Thoracic aorta (tissue), 2 donors: ENCODE results near the gene CELA3A. TPM values are rescaled to one million over a fixed set of nuclear protein-coding genes. Genes with fewer than 3 reads are reported as not detected.

Experiments
- ATAC-seq: fragments of 150-250 bp; one replicate; pipeline ENCODE4 v1.8.0; 2017; ENCODE audit warnings: low read depth; ENCODE audit not compliant: insufficient number of reproducible peaks, low FRiP score
- DNase-seq: peaks from one replicate; pipeline ENCODE4 v3.0.0-alpha.2; 2020; ENCODE audit warnings: low spot score
- H3K27ac ChIP-seq, 2 donors: fragments of 200-600 bp; sonication (generic); 1 replicate in 1 of 2; 2 replicates in 1 of 2; pipeline ENCODE4 v1.5.1; 2016; ENCODE audit warnings: mild to moderate bottlenecking in 2 of 2, moderate library complexity in 2 of 2
- H3K27me3 ChIP-seq: fragments of 200-600 bp; sonication (generic); replicated peaks from 2 replicates; pipeline ENCODE4 v1.6.0; 2016; ENCODE audit warnings: mild to moderate bottlenecking; ENCODE audit not compliant: insufficient read depth
- H3K36me3 ChIP-seq: fragments of 200-600 bp; sonication (generic); one replicate; pipeline ENCODE4 v1.5.1; 2016
- H3K4me1 ChIP-seq, 2 donors: fragments of 200-600 bp; sonication (generic); 1 replicate in 1 of 2; 2 replicates in 1 of 2; pipeline versions ENCODE4 v1.5.1 to v1.6.0; 2016; ENCODE audit warnings: low read depth in 2 of 2, mild to moderate bottlenecking in 1 of 2; ENCODE audit not compliant: control insufficient read depth in 1 of 2
- H3K4me3 ChIP-seq: fragments of 200-600 bp; sonication (generic); 2 replicates; pipeline ENCODE4 v1.5.1; 2016; ENCODE audit warnings: mild to moderate bottlenecking
- H3K9me3 ChIP-seq: fragments of 200-600 bp; sonication (generic); 2 replicates; pipeline ENCODE4 v1.5.1; 2016
- CTCF ChIP-seq: fragments of 200-600 bp; sonication (generic); IDR thresholded peaks from one replicate; pipeline ENCODE4 v1.5.1; 2019; ENCODE audit warnings: antibody characterized with exemption
- total RNA-seq, 2 donors: library from RNA; depleted of rRNA; stranded (reverse); fragments of >200 nt; gene quantifications; one replicate each; pipeline versions ENCODE4 v1.1.0 to v1.2.3, GENCODE V29; 2016

Gene CELA3A
- total RNA-seq, 2 donors from 2014 or later = 2.0 to 6.6 TPM

GRCh38 chr1:22056043-22056442 lies 54.6 kb downstream of the CELA3A start:
- Histone ChIP-seq H3K27ac (no peak overlapping the region), H3K4me1 (peaks cover 63 to 71% of the 10 kb centered on the region in 2 donors), H3K4me3 (peak overlapping the region; percentile 40), H3K9me3 (no peaks in the 10 kb centered on the region), H3K36me3 (no peaks in the 10 kb centered on the region), H3K27me3 (no peaks in the 10 kb centered on the region)
- no peak for TF ChIP-seq CTCF
- ATAC-seq (no peak), DNase-seq (no peak)

- Histone ChIP-seq H3K9me3 (no peaks in the 10 kb centered on the region), H3K36me3 (no peaks in the 10 kb centered on the region), H3K4me1 (peaks cover 68 to 80% of the 10 kb centered on the region in 2 donors), H3K27me3 (no peaks in the 10 kb centered on the region), H3K4me3 (peak overlapping the region; percentile 7), H3K27ac (no peak overlapping the region)
- ATAC-seq = no peak
- no peak for TF ChIP-seq CTCF
- DNase-seq = no peak
Observed at GRCh38 chr1:22056936-22057335, 55.5 kb downstream of the CELA3A start.

- Histone ChIP-seq H3K36me3 (no peaks in the 10 kb centered on the region), H3K4me1 (peaks cover 77 to 88% of the 10 kb centered on the region in 2 donors), H3K27ac (peak overlapping the region in 1 of 2 donors; percentile 30), H3K27me3 (no peaks in the 10 kb centered on the region), H3K4me3 (no peak overlapping the region), H3K9me3 (no peaks in the 10 kb centered on the region)
- no peak for TF ChIP-seq CTCF
- no peak for DNase-seq
- no peak for ATAC-seq
Observed at GRCh38 chr1:22057861-22058260, 56.4 kb downstream of the CELA3A start.

Other genes starting within 250 kb of the CELA3A start
- 10 to 100 TPM; 48.9 to 77.5 TPM for gene USP48, start 218.5 kb upstream of the CELA3A start, total RNA-seq
- gene LDLRAD2, start 189.4 kb upstream of the CELA3A start, total RNA-seq = under 1 TPM in 1 of 2 donors, not detected in 1; 0.27 TPM
- 100 to 1,000 TPM; 684 to 846 TPM for gene HSPG2, start 64.3 kb upstream of the CELA3A start, total RNA-seq
- 1 to 10 TPM in 1 of 2 donors, not detected in 1; 2.0 TPM for gene CELA3B, start 24.6 kb upstream of the CELA3A start, total RNA-seq
- gene CDC42, start 51.1 kb downstream of the CELA3A start, total RNA-seq = 100 to 1,000 TPM; 156 to 187 TPM
- gene WNT4, start 141.4 kb downstream of the CELA3A start, total RNA-seq = not detected